Parathyroid adenoma (tissue), 2 donors: Measurements from ENCODE around the gene CFAP20.
A peak's percentile ranks its signal among the peaks of the same experiment; 100 is the strongest.

Experiments
- H2AFZ ChIP-seq: fragments of 300-600 bp; sonication (generic); one replicate; pipeline ENCODE4 v1.7.0; 2017; ENCODE audit warnings: antibody characterized with exemption, mild to moderate bottlenecking
- H3K27ac ChIP-seq: fragments of 300-600 bp; sonication (generic); one replicate; pipeline ENCODE4 v1.7.0; 2017
- H3K27me3 ChIP-seq: fragments of 300-600 bp; sonication (generic); one replicate; pipeline ENCODE4 v1.7.0; 2017; ENCODE audit warnings: low read length; ENCODE audit not compliant: control insufficient read depth, insufficient read depth
- H3K36me3 ChIP-seq: fragments of 300-600 bp; sonication (generic); one replicate; pipeline ENCODE4 v1.7.0; 2017; ENCODE audit warnings: low read length; ENCODE audit not compliant: control insufficient read depth, insufficient read depth
- H3K4me1 ChIP-seq: fragments of 300-600 bp; sonication (generic); one replicate; pipeline ENCODE4 v1.7.0; 2017; ENCODE audit warnings: control low read depth
- H3K4me2 ChIP-seq: fragments of 300-600 bp; sonication (generic); one replicate; pipeline ENCODE4 v1.7.0; 2017; ENCODE audit warnings: low read length
- H3K4me3 ChIP-seq: fragments of 300-600 bp; sonication (generic); one replicate; pipeline ENCODE4 v1.7.0; 2017; ENCODE audit warnings: low read depth, low read length
- H3K79me2 ChIP-seq: fragments of 300-600 bp; sonication (generic); one replicate; pipeline ENCODE4 v1.7.0; 2017; ENCODE audit warnings: control low read depth
- H3K9ac ChIP-seq: fragments of 300-600 bp; sonication (generic); one replicate; pipeline ENCODE4 v1.7.0; 2017; ENCODE audit warnings: mild to moderate bottlenecking
- H3K9me3 ChIP-seq: fragments of 300-600 bp; sonication (generic); one replicate; pipeline ENCODE4 v1.7.0; 2017; ENCODE audit warnings: low read length; ENCODE audit not compliant: control insufficient read depth
- TF ChIP-seq, protein P1 (sequence below): fragments of 300-600 bp; sonication (generic); IDR thresholded peaks from one replicate; pipeline ENCODE4 v1.7.0; 2017; ENCODE audit warnings: antibody characterized with exemption, mild to moderate bottlenecking
- donor health status: primary hyperparathyroidism.

The CFAP20 gene

GRCh38 chr16:58116081-58116480, 13.1 kb downstream of the CFAP20 start:
- no peak overlapping the region for H3K27ac ChIP-seq
- H3K9ac ChIP-seq = no peak overlapping the region
- H3K27me3 ChIP-seq = no peaks in the 10 kb centered on the region
- H3K9me3 ChIP-seq = no peaks in the 10 kb centered on the region
- H3K36me3 ChIP-seq = no peaks in the 10 kb centered on the region
- H2AFZ ChIP-seq = no peak overlapping the region
- no peaks in the 10 kb centered on the region for H3K4me1 ChIP-seq
- TF ChIP-seq, protein P1, sequence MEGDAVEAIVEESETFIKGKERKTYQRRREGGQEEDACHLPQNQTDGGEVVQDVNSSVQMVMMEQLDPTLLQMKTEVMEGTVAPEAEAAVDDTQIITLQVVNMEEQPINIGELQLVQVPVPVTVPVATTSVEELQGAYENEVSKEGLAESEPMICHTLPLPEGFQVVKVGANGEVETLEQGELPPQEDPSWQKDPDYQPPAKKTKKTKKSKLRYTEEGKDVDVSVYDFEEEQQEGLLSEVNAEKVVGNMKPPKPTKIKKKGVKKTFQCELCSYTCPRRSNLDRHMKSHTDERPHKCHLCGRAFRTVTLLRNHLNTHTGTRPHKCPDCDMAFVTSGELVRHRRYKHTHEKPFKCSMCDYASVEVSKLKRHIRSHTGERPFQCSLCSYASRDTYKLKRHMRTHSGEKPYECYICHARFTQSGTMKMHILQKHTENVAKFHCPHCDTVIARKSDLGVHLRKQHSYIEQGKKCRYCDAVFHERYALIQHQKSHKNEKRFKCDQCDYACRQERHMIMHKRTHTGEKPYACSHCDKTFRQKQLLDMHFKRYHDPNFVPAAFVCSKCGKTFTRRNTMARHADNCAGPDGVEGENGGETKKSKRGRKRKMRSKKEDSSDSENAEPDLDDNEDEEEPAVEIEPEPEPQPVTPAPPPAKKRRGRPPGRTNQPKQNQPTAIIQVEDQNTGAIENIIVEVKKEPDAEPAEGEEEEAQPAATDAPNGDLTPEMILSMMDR = no peak
- no peak overlapping the region for H3K4me3 ChIP-seq
- no peak overlapping the region for H3K4me2 ChIP-seq
- H3K79me2 ChIP-seq = peaks cover 40% of the 10 kb centered on the region

DNA sequence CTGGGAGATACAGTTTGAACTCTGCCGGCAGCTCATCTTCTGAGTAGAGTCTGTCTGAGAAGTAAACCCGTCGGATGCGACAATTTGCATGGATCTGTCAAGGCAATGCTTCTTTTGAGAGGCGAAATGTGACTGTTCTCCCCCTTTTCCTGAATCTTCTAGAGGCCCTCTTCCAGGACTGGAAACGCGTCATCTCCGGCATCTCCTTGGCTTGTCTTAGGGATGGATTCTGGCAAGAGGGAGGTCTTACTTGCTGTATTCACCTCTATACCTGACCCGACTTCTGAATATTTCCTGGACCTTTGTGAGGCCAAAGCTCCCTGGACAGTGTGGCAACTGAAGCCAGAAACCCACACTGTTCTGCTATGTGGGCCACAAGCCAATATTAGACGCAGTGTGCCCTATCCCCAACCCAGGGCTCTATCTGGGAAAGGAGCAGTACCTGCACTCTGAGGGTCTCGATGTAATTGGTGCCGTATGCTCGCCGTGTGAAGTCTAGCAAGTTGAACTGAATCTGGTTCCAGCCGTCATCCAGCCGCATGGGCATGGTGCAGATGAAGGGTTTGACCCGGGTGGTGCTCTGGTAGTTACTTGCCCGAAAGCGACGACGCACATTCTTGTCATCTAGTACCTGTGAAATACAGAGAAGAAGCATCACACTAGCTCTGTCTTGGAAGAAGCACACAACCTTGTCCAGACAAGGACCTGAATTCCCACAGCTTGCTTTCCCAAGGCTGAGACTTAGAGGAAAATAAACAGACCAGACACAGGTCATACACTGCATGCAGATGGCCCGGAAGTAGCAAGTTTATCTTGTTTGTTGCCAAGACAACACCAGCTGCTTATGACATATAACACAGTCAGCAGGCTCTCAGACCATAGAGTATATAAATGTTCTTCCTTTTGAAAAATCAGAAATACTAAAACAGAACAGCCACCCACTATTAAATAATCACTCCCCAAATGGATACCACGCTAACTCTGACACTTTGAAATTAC, 14.1 kb downstream of the CFAP20 start:
- Histone ChIP-seq H3K4me3 (no peak overlapping the region), H3K27ac (peak overlapping the region; percentile 68), H2AFZ (no peak overlapping the region), H3K79me2 (peaks cover 33% of the 10 kb centered on the region), H3K36me3 (no peaks in the 10 kb centered on the region), H3K9ac (no peak overlapping the region), H3K4me1 (no peaks in the 10 kb centered on the region), H3K9me3 (no peaks in the 10 kb centered on the region), H3K27me3 (no peaks in the 10 kb centered on the region), H3K4me2 (no peak overlapping the region)
- TF ChIP-seq, protein P1 = no peak

- Histone ChIP-seq H3K27ac (no peak overlapping the region), H3K27me3 (no peaks in the 10 kb centered on the region), H3K9ac (no peak overlapping the region), H3K9me3 (no peaks in the 10 kb centered on the region), H3K4me1 (no peaks in the 10 kb centered on the region), H2AFZ (no peak overlapping the region), H3K4me2 (no peak overlapping the region), H3K79me2 (peaks cover 4% of the 10 kb centered on the region), H3K36me3 (no peaks in the 10 kb centered on the region), H3K4me3 (no peak overlapping the region)
- TF ChIP-seq, protein P1 = no peak
These were observed 17.9 kb downstream of the CFAP20 start for GRCh38 chr16:58111302-58111627.

GRCh38 chr16:58110571-58111301, 18.4 kb downstream of the CFAP20 start:
- Histone ChIP-seq H3K9ac (no peak overlapping the region), H2AFZ (no peak overlapping the region), H3K27me3 (no peaks in the 10 kb centered on the region), H3K27ac (no peak overlapping the region), H3K4me3 (no peak overlapping the region), H3K36me3 (no peaks in the 10 kb centered on the region), H3K9me3 (no peaks in the 10 kb centered on the region), H3K4me1 (no peaks in the 10 kb centered on the region), H3K4me2 (no peak overlapping the region), H3K79me2 (peaks cover 2% of the 10 kb centered on the region)
- TF ChIP-seq, protein P1 = no peak
